HG02610 (cell line): ENCODE data around the gene CTF1.

Experiments
- ATAC-seq: cut with Tn5 transposase; IDR thresholded peaks from one replicate; pipeline ENCODE4 v1.9.1; 2021; ENCODE audit warnings: mild to moderate bottlenecking, moderate library complexity; ENCODE audit not compliant: unreplicated experiment

The CTF1 gene

DNA sequence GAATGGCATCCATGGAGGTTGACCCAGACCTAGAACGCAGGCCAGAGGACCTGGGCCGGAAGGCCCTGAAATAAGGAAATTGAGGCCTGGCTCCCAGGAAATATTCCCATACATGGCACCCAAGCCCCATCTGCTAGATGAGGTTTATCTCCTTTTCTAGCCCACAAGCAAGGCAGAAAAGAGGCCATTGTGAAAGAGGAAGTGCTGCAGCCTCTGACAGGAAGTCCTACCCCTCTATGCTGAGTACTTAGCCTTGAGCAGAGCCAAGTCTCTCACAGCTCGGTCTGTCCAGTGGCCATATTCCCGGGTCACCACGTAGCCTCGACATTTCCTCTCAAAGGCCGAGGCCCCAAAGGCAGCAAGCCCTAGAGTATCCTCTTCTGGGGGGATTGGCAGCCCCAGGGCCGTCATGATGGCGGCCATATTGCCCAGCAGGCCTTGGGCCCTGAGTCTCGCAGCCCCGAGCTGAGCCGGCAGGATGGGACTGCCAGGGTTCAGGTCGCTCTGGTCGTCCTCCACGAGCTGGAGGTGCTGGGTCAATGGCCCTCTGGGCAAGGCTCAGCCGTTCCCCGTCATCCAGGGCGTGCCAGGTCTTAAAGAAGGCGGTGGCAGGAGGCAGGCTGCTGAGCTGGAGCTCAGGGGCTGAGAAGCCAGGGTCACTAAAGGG, 7.8 kb downstream of the CTF1 start:
- no peak for ATAC-seq

DNA sequence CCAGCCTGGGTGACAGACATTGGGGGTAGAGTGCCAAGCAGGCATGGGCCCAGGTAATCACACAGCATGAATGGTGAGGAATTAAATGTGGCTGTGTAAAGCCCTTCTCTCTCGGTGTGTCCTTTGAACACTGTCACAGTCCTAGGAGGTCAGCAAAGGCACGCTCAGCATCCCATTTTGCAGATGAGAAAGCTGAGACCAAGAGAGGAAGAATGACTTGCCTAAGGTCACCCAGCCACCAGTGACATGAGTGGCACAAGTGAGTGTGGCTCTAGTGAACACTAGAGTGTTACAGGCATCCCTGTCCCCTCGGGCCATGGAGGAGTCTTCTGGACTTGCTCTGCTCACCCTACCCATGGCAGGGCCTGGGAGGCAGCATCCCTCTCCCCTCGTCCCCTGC, 10.7 kb downstream of the CTF1 start:
- no peak for ATAC-seq

DNA sequence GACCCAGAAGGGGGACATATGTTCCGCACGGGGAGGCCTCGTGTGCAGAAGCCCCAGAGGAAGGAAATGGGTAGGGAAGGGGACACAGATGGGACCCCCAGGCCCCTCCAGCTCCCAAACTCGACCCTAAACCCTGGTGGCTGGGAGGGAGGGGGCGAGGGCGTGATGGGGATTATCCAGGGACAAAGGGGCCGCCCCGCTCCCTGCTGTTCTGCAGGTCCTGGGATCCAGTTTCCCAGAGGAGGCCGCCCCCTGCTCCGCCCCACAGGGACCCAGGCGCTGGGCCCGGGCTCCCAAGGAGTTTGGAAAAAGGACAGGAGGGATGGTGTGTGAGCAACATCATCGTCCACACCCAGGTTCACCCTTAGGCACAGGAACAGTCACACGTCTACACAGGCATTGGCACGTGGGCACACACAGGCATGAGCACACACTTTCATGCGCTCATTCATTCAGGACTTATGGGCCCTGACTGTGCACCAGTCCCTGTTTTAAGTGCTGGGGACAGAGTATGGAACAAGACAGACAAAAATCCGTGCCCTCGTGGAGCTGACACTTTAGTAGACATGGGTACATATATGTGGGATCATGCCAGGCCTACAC, 14.1 kb downstream of the CTF1 start:
- ATAC-seq = no peak

DNA sequence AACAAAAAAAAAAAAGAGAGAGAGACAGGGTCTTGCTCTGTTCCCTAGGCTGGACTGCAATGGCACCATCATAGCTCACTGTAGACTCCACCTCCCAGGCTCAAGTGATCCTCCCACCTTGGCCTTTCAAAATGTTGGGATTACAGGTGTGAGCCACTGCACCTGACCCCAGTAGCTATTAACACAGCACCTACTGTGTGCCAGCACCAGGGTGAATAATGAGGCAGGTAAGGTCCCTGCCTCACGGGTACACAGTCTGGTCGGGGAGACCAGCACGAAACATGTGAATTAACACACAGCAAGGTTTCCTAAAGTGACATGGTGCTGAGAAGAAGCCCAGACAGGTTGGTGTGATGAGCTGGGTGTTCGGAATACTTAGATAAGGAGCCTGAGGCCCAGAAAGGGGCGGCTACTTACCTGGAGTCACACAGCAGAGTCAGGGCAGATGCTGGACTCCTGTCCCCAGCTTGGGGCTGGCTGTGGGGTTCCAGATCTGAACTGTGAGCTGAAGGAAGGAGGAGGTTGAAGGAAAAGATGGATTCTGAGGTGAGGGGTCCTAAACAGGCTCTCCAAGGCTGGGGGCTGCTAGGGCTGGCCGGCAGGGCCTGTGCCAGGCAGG, 16.5 kb downstream of the CTF1 start:
- ATAC-seq = no peak

DNA sequence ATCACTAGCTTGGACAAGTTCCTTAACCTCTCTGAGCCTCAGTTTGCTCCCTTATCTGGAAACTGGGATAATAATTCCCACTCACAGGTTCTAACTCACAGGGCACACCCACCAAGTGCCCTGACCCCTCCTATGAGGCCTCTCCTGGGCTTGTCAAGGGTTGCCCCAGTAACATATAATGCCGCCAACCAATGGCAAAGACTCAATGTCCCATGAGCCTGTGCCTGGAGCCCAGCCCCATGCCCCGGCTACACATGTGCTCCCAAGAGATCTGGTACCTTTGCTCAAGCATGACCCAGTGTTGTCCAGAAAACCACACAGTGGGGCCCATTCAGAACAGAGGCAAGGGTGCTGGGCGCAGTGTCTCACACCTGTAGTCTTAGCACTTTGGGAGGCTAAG, 18.4 kb downstream of the CTF1 start:
- no peak for ATAC-seq

DNA sequence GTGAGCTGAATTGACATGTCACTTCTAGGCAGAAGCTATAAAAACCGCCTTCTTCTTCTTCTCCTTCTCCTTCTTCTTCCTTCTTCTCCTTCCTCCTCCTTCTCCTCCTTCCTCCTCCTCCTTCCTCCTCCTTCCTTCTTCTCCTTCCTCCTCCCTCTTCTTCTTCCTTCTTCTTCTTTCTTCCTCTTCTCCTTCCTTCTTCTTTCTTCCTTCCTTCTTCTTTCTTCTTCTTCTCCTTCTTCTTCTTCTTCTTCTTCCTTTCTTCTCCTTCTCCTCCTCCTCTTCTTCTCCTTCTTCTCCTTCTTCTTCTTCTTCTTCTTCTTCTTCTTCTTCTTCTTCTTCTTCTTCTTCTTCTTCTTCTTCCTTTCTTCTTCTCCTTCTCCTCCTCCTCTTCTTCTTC, 22.2 kb downstream of the CTF1 start:
- no peak for ATAC-seq

DNA sequence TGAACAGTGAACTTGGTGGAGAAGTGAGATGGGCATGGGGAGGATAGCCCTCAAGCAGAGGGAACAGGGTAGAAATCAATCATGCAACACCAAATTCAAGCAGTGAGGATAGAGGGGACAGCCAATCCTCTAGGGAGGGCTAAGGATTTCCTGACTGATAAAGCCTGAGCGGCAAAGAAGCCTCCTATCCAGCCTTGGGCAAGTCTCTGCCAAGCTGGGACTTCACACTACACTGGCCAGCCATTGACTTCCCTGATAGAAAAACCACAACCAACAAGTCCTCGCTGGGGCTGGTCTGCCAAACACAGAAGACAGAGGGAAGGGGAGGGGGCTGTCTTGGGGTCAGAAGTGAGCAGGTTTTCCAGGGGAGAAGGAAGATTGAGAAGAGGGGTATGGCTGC, 24.5 kb downstream of the CTF1 start:
- no peak for ATAC-seq

DNA sequence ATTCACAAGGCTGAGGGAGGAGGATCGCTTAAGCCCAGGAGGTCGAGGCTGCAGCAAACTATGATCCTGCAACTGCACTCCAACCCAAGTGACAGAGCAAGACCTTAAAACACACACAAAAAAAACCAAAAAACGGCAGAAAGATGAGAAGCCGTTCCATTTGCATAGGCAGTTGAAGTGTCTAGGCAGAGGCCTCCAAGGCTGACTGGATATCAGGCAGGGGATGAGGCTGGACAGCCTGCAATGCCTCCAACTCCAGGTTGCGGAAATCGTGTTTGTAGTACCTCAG, 25.0 kb downstream of the CTF1 start:
- ATAC-seq = no peak

DNA sequence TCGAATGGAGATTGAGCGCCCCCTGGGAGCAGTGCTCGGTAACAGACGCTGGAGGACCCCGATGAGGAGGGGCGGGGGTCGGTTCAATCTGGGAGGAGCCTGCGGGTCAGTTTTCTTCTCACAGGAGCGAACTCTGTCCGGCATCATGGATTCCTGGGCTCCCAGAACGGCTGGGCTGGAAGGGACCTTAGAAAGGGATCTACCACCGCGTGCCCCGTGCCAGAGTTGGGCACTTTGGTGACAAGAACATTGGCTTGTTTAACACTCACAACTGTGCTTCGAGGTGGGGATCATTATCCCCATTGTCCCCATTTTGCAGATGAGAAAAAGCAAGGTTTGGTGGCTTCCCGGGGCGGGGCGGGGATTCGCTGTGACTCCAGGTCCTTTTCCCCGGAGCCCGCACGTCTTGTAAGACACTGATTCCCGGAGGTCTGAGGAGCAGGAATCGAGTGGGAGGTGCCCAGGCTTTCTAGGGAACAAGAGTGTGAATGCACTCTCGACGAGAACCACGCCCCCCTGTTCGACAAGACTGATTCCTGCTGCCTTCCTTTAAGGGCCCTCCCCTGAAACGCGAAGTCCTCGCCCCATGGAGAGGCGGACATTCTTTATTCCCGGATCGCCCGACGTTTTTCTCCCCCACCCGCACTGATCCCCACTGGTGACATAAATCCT, 25.5 kb downstream of the CTF1 start:
- no peak for ATAC-seq

DNA sequence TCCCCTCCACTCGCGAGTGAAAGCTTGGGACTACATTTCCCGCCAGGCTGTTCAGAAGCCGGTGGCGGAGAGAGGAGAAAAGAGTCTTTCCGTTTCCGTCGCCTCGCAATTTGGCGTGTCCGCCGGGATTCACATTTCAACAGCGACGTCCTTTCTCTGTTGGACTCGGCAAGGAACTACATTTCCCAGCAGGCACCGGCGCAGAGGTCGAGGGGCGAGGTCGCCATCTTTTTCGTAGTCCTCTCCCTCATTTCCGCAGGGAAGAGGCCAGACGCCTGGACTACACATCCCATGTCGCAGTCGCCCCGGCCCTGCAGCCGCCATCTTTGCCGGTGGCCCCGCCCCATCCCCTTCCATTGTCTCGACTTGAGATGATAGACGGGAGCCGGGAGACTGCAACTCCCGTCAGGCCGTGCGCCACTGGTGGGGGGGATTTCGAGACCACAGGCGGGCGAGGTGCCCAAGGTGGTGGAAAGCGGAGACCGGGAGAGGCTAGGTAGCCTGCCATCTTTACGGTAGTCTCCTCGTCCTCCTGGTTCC, 26.1 kb downstream of the CTF1 start:
- peak; percentile 64 for ATAC-seq

DNA sequence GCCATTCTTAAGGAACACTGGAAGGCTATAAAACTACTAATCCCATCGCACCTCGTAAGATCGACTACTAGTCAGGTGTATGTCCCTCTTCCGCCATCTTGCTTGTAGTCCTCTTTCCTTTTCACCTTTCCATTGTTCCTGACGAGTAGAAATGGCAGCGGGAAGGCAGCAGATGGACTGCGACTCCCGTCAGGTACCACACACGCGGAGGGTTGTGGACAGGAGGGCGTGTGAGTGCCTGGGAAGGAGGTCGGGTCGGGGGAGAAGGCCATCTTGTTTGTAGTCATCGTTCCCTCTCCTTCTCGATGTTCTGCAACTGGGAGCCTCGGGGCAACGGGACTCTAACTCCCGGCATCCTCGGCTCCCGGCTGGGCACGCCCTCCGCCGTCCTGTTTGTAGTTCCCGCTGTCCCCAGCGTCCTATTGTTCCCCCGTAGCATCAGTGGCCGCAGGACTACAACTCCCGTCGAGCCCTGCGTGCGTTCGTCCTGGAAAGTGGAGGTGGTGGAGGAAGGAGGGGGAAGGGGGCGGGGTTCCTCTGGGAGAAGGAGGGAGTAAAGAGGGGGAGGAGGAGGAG, 26.6 kb downstream of the CTF1 start:
- peak; percentile 68 for ATAC-seq

DNA sequence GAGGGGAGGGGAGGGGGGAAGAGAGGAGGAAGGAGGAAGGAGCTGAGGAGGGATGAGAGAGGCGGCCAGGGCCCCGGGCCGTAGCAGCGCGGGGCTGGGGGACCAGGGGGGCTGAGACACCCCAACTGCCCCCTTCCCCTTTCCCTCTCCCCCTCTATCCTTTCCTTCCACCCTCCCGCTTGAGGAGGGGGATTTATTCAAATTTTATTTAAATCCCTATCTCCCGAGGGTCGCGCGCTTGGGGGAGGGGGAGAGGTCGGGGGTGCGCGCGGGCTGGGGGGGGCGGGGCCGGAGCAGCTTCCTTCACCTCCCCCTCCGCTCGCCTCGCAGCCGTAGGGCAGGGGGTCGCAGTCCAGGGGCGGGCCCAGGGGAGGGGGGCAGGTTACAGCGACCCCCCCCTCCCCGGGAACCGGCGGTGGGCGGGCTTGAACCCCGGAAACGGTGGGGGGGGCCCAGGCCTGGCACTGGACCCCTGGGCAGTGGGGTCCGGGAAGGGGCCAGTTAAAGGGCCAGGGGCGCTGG, 27.2 kb downstream of the CTF1 start, which contains the start of gene FBXL19:
FBXL19 (plus strand) TSS at position 19 of the 522 bp plus-strand sequence. CDS start 2,183 bp downstream, outside the sequence.
- no peak for ATAC-seq

DNA sequence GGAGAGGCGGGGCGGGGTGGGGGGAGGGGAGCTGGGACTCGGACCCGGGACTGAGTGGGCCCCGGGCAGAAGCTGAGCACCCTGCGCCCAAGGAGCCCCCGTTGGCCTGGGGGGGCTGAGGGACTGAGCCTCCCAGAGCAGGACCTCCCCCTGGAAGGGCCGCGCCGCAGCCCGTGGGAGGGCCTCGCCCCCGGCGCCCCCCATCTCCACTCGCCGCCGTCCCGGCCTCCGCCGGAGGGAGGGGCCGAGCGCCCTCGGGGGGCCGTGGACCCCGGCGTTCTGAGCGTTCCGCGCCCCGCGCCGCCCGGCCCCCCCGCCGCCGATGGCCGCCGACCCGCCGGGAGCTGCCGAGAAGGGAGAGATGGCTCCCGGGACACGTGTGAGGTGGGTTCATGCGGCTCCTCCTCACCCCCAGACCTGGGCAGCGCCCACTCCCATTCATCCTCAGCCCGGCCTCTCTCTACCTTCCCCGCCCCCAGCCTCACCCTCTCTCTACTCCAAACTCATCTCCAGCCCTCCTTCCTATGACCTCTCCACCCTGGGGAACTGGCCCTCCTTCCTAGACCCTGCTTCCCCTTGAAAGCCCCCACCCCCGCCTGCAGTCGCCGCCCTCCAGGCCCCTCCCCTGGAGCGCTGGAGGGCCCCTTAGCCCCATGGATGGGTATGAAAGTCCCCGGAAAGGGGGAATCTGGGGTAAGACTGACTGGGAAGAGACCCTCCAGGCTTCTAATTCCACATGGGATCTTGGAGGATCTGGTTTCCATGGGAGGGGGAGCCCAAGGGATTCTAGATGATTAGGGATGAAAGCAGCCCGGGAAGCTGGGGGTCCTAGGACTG, 27.9 kb downstream of the CTF1 start:
- no peak for ATAC-seq

DNA sequence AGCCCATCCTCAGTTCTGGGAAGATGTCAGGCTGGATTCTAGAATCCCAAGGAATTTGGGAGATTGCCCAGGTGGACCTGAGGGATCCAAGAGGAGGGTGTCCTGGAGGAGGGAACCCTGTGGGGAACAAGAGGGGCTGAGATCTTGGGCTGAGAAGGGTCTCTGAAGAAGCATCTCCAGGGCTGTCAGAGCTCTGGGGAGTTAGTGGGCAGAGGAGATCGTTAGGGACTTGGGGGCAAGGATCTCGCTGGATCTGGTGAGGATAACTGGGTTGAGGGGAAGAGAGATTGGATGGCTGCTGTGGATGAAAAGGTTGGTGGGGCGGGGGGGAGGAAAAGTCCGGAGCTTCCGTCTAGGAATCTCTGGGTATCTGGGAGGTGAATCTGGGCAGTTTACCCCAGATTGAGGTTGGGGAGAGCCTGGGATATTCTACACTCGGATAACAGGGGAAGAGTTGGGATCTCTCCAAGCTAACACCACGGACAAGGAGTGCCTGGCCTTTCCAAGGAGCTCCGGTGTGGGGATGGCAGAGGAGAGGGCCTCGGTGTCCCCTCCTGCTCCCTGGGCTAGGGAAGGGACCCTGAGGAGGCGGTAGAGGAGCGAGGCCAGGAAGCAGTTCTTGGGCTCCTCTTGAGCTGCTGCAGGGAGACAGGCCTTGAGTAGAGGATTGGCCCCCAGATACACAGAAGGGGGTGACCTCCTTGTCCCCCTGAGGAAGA, 28.7 kb downstream of the CTF1 start:
- ATAC-seq = no peak

DNA sequence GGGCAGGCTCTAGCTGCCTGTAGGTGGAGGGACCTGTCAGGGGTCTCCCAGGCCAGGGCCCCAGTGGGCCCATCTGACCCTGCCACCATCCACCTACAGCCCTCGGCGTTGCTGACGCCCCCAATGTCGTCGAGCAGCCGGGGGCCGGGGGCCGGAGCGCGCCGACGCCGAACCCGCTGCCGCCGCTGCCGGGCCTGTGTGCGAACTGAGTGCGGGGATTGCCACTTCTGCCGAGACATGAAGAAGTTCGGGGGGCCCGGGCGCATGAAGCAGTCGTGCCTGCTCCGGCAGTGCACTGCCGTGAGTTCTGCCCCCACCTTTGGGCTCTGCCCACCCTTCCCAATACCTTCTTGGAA, 29.2 kb downstream of the CTF1 start:
- ATAC-seq = no peak

DNA sequence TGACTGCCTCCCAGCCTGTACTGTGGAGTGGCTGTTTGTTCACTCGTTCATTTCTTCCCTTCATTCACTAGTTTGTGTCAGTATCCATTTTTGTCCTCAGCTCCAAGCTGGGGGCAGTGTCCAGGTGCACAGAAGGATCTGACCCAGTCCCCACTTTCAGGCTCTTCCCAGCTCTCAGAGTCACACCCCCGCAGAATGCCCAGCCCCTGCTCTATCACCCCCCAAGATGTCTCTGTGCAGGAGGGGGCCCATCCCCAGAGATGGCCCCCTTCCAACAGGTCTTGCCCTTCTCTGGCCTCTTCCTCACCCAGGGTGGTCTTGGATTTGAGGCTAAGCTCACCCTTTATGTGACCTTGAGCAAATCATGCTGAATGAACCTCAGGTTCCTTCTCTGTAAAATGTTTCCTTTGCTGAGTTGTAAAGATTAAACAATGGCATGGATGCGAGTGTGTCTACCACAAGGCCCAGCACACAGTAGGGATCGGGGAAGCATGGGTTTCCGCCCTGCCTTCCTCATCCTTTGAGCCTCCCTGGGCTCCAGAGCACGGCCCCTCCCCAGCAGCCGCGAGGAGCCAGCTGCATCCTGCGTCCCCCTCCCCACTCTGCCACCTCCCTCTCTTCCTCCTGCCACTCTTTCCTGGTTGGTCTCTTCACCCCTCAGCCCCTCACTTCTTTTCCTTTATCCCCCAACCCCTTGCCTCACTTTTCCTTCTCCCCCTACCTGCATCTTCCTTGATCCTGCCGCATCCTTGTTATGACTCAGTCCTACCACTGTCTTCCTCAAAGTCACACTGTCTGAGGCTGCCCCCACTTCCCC, 29.8 kb downstream of the CTF1 start:
- ATAC-seq = no peak

DNA sequence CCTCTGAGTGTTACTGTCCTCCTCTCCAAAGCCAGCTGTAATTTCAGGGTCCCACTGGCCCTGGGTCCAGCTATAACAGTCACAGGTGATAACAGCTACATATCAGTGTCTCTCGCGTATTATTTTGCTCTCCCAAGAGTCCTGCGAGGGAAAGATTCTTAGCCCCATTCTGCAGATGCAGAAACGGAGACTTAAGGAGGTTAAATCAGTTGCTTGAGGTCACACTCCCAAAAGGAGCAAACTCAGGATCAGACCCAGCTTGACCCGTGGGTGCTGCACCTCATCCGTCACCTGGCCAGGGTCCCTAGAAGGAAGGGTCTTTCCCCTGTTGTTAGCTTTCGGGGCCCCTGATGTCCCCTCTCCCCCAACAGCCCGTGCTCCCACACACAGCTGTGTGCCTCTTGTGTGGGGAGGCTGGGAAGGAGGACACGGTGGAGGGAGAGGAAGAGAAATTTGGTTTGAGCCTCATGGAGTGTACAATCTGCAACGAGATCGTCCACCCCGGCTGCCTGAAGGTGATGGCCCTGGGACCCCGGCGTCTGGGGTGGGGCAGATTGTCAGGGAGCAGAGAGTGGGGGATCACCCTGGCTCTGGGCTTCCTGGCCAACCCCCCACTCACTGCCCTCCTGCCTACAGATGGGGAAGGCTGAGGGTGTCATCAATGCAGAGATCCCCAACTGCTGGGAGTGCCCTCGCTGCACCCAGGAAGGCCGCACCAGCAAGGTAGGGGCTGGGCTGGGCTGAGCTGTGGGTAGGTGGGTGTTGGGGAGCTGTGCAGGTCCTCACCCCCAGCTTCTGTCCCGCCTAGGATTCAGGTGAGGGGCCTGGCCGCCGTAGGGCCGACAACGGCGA, 30.7 kb downstream of the CTF1 start:
- no peak for ATAC-seq

DNA sequence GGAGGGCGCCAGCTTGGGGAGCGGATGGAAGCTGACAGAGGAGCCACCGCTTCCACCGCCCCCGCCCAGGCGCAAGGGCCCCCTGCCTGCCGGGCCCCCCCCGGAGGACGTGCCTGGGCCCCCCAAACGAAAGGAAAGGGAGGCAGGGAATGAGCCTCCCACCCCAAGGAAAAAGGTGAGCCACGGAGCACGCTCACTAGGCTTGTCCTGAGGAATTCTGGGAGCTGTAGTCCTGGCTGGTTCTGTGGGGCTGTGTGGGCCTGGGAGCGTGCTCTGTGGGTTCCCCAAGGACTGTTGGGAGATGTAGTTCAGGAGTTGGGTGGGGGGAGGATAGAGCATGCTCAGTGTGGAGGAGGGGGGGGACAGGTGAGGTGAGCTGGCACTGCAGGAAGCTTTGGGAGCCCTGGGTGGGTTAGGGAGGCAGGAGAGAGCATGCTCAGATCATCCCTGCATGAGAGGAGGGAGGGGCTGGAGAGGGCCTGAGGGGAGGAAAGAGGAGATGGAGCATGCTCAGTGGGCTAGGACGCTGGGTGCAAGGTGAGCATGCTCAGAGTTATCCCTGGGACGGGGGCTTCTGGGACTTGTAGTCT, 31.5 kb downstream of the CTF1 start:
- no peak for ATAC-seq
